CD4-positive, alpha-beta T cell treated with Interleukin-17A for 1 hour (primary cell): ENCODE data around the gene IDH3G.
"Not testable (repeated sequence)": the region's sequence is repeated elsewhere in the genome, so short reads cannot be mapped to it uniquely, and the experiment has no call there.

Experiments
- DNase-seq: peaks from one replicate; pipeline ENCODE4 v3.0.0-alpha.2; 2020

IDH3G gene

DNA sequence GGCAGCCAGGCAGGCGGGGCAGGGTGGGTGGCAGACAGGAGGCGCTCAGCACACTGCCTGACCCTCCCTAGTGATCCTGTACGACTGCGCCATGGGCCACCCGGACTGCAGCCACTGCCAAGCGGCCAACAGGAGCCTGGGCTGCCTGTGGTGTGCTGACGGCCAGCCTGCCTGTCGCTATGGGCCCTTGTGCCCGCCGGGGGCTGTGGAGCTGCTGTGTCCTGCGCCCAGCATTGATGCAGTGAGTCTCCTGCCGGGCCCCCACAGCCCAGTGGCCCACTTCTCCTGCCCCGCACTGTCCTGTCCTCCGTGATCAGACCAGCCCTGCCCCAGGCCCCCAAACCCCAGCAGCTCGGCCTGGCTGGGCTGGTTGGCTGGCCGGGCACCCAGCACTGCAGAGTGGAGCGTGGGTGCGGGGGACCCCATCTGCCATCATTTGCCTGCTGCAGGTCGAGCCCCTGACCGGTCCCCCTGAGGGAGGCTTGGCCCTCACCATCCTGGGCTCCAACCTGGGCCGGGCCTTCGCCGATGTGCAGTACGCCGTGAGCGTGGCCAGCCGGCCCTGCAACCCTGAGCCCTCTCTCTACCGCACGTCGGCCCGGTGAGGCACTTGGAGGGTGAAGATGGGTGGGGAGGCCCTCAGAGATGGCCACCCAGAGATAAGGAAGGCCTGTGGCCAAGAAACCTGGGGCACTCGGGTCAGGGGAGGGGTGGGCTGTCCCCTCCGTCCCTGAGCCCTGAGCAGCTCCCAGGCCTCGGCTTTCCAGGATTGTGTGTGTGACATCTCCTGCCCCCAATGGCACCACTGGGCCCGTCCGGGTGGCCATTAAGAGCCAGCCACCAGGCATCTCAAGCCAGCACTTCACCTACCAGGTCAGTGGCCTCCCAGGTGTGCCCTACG is 22.5 kb downstream of the IDH3G start:
- DNase-seq: no peak

- DNase-seq: no peak
Measured at GRCh38 chrX:153770601-153771414, 23.4 kb downstream of the IDH3G start.

DNA sequence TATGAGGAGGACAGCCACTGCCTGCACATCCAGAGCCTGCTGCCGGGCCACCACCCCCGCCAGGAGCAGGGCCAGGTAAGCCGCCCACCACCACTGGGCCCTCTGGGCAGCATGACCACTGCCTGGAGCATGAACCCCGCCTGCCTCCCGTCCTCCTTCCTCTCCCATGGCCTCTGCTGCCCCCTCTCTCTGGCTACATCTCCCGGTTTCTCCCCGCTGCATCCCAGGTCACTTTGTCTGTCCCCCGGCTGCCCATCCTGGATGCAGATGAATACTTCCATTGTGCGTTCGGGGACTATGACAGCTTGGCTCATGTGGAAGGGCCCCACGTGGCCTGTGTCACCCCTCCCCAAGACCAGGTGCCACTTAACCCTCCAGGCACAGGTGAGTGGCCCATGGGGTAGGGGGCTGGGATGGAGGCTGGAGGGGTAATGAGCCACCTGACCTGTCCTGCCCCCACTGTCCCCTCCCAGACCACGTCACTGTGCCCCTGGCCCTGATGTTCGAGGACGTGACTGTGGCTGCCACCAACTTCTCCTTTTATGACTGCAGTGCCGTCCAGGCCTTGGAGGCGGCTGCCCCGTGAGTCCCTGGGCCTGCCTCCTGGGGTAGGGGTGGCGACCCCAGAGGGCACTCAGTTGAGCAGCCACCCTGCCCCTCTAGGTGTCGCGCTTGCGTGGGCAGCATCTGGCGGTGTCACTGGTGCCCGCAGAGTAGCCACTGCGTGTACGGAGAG is 24.1 kb downstream of the IDH3G start:
- no peak for DNase-seq

DNA sequence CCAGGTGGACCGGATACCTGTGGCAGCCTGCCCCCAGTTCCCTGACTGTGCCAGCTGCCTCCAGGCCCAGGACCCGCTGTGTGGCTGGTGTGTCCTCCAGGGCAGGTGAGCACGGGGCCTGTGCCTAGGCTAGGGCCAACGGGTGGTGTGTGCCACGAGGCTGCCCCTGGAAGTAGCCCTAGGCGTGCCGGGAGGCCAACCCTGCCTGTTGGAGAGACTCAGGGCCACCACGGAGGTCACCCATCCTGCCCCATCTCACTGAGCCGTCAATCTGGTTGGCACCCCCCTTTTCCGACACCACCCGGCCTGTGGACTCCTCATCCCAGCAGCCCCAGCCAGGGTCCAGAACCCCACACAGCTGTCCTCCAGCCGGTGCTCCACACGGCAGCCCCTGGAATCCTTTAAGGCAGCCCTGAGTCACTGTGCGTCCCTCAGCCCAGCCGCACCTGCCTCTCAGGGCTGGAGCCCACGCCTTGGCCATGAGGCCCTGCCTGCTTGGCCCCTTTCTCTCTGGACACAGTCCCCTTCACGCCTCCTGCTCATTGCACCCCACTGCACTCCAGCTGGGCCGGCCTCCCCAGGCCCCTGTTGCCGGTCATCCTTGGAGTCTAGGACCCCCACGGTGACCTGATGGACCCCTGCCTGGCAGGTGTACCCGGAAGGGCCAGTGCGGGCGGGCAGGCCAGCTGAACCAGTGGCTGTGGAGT is 24.9 kb downstream of the IDH3G start:
- no peak for DNase-seq

- no peak for DNase-seq
Measured at GRCh38 chrX:153768311-153769157, 25.6 kb downstream of the IDH3G start.

DNA sequence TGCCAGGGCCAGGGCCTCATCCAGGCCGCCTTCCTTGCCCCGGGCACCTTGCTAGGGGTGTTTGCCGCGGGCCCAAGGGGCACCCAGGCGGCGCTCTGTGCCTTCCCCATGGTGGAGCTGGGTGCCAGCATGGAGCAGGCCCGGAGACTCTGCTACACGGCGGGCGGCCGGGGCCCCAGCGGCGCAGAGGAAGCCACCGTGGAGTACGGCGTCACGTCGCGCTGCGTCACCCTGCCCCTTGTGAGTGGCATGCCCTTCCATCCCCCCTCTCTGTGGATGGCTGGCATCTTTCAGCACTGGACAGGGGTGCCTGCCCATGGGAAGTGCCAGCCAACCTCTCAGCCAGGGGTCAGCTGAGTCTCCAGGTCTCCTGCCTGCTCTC is 26.5 kb downstream of the IDH3G start:
- DNase-seq: no peak

GRCh38 chrX:153766871-153767673 is 27.1 kb downstream of the IDH3G start:
- DNase-seq: no peak

DNA sequence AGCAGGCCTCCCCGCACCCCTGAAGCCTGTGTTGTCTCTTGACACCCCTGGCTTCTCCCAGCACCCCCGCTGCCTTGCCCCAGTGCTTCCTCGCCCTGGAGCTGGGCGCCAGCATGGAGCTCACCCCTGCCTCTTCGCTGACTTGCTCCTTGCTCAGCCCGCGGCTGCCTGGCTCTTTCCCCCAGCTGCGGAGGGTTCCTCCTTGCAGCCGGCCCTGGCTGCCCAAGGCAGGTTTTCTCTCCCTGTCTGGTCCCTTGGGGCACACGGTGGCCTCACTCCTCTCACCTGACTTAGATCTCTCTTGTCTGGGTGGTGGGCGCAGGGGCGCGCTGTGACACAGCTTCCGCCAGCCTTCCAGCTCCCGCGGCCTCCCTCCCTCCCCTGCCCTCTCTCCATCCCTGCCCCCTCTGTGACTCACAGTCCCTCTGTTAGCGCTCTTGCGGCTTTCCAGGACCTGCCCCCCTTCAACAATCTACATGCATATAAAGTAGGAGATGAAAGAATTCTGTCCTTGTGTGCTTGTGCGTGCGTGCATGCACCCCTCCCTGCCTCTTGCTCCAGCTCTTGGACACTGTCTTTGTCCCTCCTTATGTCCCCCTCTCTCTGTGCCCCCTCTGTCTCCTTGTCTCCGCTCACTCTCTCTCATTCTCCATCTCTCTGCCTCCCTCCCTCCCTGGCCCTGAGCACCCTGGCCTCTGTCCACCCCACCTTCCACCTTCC is 27.9 kb downstream of the IDH3G start:
- DNase-seq: no peak

- DNase-seq: no peak
Measured at GRCh38 chrX:153765138-153766079, 28.8 kb downstream of the IDH3G start.

GRCh38 chrX:153764786-153765137 is 29.4 kb downstream of the IDH3G start:
- DNase-seq: no peak

DNA sequence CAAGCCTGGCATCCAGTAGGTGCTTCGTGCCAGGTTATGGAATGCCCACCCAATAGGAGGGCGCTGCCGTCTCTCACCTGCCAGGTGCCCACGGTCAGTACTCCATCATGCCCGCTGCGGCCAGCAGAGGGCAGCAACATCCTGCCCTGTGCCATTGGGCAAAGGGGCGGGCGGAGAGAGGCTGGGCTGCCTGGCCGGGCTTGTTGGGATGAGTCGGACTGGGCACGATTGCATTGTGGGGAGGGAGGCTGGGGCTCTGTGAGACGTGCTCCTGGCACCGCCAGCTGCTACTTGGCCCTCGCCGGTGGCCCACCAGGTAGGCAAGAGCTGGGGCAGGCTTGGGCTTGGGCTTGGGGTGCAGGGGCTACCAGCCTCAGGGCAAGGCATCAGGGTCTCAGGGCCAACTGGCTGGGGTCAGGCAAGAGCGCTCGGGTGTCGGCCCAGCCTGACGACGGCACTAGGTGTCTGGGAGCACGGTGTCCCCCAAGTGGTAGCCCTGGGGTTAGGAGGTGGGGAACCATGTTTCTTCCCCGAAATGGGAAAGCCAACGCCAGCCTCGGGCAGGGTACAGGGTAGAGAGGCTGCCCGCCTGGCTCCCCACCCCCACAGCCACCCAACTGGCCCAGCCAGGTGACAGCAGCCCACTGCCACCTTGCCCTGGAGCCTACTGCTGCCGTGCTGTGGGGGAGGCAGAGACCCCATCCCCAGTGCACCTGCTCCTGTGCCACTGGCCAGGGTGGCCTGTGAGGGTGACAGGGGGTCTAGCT is 30.0 kb downstream of the IDH3G start, which contains the start of gene PLXNB3:
TSS of gene PLXNB3 (plus strand) at position 261 of the 767 bp plus-strand sequence. CDS start 1,287 bp downstream, outside the sequence.
- DNase-seq: peak; percentile 76

GRCh38 chrX:153763298-153763932 is 30.8 kb downstream of the IDH3G start:
- no peak for DNase-seq

DNA sequence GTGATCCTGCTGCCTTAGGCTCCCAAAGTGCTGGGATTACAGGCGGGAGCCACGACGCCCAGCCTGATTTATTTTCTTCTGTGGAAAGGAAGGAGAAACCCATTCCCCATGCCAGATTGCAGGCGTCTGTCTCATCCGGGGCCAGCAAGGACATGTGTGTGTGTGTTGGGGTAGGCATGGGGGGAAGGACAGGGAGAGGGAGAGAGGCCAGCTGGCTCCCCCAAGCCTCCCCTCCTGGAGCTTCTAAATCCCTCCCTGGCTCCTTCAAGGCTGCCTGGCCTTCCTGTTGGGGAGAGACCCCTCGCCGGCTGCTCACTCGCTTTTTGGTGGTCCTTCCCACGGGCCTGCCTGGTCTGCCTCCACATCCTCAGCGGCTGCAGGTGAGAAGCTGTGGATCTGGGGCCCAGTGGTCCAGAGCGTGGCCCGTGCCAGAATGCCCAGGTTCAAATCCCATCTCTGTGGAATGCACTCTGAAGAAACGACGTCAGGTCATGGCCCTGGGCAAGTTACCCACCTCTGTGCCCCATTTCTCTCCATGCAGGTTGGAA is 31.5 kb downstream of the IDH3G start:
- DNase-seq: no peak

GRCh38 chrX:153761863-153762262 is 32.3 kb downstream of the IDH3G start:
- no peak for DNase-seq

GRCh38 chrX:153755136-153755535 is 39.0 kb downstream of the IDH3G start:
- DNase-seq: no peak

DNA sequence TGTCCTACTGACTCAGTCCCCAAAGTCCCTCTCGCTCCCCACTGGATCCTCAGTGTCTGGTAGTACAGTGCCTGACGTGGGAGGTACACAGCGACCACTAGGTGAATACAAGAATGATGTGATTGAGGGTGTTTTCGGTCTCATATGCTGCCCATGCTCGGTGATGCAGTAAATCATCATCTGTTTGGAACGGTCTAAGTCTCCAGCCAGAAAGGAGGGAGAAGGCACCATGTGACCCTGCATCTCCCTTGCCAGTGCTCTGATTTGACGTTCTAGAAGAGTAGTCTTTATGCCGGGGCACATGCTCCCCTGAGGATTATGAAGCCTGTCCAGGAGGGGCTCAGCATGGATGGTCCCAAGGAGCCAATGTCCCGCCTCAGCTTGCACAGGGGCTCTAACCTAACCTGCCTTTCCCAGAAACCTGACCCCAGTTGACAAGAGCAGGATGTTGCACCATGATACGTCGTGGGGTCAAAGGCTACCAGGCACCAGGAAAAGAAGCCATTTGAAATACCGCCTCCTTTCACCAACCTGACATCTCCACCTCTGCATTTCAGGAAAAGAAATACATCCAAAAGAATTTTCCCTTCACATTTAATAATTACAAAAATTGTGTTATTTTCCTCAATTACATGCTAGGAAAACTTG is 43.9 kb downstream of the IDH3G start:
- no peak for DNase-seq

DNA sequence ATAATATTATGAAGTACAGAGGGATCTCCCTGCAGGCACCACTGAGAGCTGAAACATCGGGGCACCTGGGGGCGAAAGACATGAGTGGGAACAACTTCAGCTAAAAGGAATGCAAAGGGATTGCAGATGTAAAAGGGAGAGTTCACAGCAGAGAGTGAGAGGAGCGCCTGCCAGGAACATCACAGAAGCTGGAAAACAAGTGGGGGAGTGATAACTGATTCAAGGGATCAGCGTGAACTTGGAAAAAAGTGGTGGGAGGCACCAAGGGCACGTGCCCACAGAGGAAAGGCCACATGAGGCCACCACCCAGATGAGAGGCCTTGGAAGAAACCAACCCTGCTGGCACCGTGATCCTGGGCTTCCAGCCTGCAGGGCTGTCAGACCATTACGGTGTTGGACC is 45.2 kb downstream of the IDH3G start:
- not testable (repeated sequence) for DNase-seq
